ENCODE data around the gene SHISA6.

The SHISA6 gene

DNA sequence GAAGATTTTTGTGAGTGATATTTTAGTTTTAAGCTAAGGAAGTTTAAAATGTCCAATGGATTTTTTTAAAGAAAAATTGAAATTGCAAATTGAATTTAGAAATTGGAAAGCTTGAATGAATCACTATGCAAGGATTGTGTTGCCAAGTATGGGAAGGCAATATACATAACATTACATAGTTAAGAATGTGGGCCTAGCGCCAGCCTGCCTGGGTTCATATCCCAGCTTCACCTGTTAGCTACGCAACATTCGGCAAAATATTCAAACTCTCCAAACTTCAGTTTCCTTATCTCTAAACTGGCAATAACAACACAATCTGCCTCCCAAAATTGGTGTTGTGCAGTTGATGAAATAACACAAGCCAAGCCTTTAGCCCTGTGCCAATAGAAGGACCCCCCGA, 306.8 kb downstream of the SHISA6 start:
- H3K36me3 Mint-ChIP-seq (ENCODE audit: low read depth) = no peaks in the 10 kb centered on the region
- no peak overlapping the region for H3K27ac Mint-ChIP-seq
- peaks cover 39% of the 10 kb centered on the region for H3K9me3 Mint-ChIP-seq
- H3K27me3 Mint-ChIP-seq = no peaks in the 10 kb centered on the region
- H3K4me3 Mint-ChIP-seq = no peak overlapping the region
- intact Hi-C loops (cut with micrococcal nuclease) = no loop called here
- no peaks in the 10 kb centered on the region for H3K4me1 Mint-ChIP-seq (ENCODE audit: low read depth)

DNA sequence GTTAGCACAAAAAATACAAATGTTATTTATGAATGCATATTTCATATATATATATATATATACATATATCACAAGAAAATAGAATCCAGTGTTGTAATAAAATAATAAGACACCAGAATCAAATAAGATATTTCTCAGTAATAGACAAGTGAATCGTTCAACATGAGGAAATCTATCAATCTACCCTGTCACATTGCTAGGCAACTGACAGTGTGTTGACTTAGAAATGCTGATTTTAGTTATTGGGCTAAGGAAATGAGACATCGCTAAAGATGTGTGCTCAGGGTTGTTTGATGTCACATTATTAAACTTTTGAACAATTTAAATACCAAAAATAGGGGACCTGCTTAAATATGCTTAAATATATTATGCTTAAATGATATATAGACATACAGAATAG, 307.4 kb downstream of the SHISA6 start:
- no peaks in the 10 kb centered on the region for H3K36me3 Mint-ChIP-seq (ENCODE audit: low read depth)

GRCh38 chr17:11550431-11550830, 309.4 kb downstream of the SHISA6 start:
- no peaks in the 10 kb centered on the region for H3K36me3 Mint-ChIP-seq (ENCODE audit: low read depth)
- H3K4me3 Mint-ChIP-seq = no peak overlapping the region
- peaks cover 60% of the 10 kb centered on the region for H3K9me3 Mint-ChIP-seq
- H3K4me1 Mint-ChIP-seq (ENCODE audit: low read depth) = no peaks in the 10 kb centered on the region
- no peak overlapping the region for H3K27ac Mint-ChIP-seq
- intact Hi-C loops (cut with micrococcal nuclease) = no loop called here
- no peaks in the 10 kb centered on the region for H3K27me3 Mint-ChIP-seq

More for the DNA sequence above, 307.4 kb downstream of the SHISA6 start:
- H3K4me1 Mint-ChIP-seq (ENCODE audit: low read depth) = no peaks in the 10 kb centered on the region
- intact Hi-C loops (cut with micrococcal nuclease) = no loop called here
- no peaks in the 10 kb centered on the region for H3K27me3 Mint-ChIP-seq
- H3K27ac Mint-ChIP-seq = no peak overlapping the region
- H3K4me3 Mint-ChIP-seq = no peak overlapping the region
- peaks cover 44% of the 10 kb centered on the region for H3K9me3 Mint-ChIP-seq

DNA sequence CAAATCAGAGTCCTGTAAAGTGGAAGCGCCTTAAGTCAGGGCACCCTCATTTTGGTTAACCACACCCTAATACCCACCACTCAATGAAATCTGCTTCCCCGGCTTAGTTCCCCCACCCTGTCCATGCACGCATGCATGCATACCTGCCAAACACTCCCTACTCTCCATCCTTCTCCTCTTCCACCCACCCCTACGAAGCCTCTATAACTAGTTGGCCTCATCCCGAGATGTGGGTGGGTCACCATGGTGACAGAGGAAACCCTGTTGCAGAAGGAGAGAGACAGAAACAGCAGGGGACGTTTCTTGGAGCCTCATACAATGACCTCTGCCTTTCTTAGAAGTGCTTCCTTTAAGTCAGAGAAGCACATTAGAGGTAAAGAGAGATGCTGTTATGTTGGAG, 310.4 kb downstream of the SHISA6 start:
- no peaks in the 10 kb centered on the region for H3K36me3 Mint-ChIP-seq (ENCODE audit: low read depth)
- intact Hi-C loops (cut with micrococcal nuclease) = no loop called here
- H3K4me1 Mint-ChIP-seq (ENCODE audit: low read depth) = no peaks in the 10 kb centered on the region
- no peaks in the 10 kb centered on the region for H3K27me3 Mint-ChIP-seq
- peaks cover 62% of the 10 kb centered on the region for H3K9me3 Mint-ChIP-seq
- no peak overlapping the region for H3K4me3 Mint-ChIP-seq
- H3K27ac Mint-ChIP-seq = no peak overlapping the region

DNA sequence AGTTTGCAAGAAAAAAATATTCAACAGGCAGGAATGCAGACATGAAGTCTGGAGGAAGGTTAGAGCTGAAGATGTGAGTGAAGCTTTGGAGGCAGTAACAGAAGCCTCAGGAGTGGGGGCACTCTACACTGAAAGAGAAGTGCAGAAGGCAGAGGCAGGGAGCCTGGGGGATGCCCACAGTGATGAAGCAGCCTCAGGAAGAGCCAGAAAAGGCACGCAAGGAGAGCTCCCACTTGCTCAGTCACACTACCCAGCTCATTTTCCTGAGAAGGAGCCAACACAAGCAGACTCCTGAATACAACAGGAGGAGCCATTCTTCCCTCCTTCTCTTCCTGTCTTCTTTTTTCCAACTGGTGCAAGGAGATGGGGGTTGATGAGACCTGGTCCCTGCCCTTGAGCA, 312.1 kb downstream of the SHISA6 start:
- intact Hi-C loops (cut with micrococcal nuclease) = no loop called here
- Mint-ChIP-seq H3K4me3 (no peak overlapping the region), H3K27ac (no peak overlapping the region), H3K36me3 (ENCODE audit: low read depth) (no peaks in the 10 kb centered on the region), H3K4me1 (ENCODE audit: low read depth) (no peaks in the 10 kb centered on the region), H3K9me3 (peaks cover 61% of the 10 kb centered on the region), H3K27me3 (no peaks in the 10 kb centered on the region)

GRCh38 chr17:11554042-11554441, 313.0 kb downstream of the SHISA6 start:
- Mint-ChIP-seq H3K27me3 (no peaks in the 10 kb centered on the region), H3K4me3 (no peak overlapping the region), H3K9me3 (peaks cover 65% of the 10 kb centered on the region), H3K27ac (no peak overlapping the region), H3K4me1 (ENCODE audit: low read depth) (no peaks in the 10 kb centered on the region), H3K36me3 (ENCODE audit: low read depth) (no peaks in the 10 kb centered on the region)
- intact Hi-C loops (cut with micrococcal nuclease) = no loop called here

- no peaks in the 10 kb centered on the region for H3K36me3 Mint-ChIP-seq (ENCODE audit: low read depth)
- H3K4me3 Mint-ChIP-seq = no peak overlapping the region
- no peaks in the 10 kb centered on the region for H3K27me3 Mint-ChIP-seq
- no peaks in the 10 kb centered on the region for H3K4me1 Mint-ChIP-seq (ENCODE audit: low read depth)
- peaks cover 70% of the 10 kb centered on the region for H3K9me3 Mint-ChIP-seq
- intact Hi-C loops (cut with micrococcal nuclease) = no loop called here
- no peak overlapping the region for H3K27ac Mint-ChIP-seq
Observed at GRCh38 chr17:11554542-11554941, 313.5 kb downstream of the SHISA6 start.

DNA sequence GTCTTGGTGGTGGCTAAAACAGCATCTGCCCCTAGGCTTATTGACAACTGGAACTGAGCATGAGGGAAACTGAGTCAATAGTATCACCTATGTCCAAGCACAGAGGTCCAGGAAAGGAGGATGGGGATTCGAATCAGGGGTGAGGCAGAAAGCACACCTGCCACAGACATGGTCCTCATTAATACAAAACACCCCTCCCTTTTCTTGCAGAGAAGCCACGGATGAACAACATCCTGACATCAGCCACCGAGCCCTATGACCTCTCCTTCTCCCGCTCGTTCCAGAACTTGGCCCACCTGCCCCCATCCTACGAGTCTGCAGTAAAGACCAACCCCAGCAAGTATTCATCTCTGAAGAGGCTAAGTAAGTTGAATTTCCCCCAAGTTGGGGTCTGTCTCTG, 314.5 kb downstream of the SHISA6 start:
- no peaks in the 10 kb centered on the region for H3K36me3 Mint-ChIP-seq (ENCODE audit: low read depth)
- intact Hi-C loops (cut with micrococcal nuclease) = no loop called here
- H3K4me1 Mint-ChIP-seq (ENCODE audit: low read depth) = no peaks in the 10 kb centered on the region
- H3K9me3 Mint-ChIP-seq = peaks cover 65% of the 10 kb centered on the region
- no peak overlapping the region for H3K27ac Mint-ChIP-seq
- no peak overlapping the region for H3K4me3 Mint-ChIP-seq
- H3K27me3 Mint-ChIP-seq = no peaks in the 10 kb centered on the region

- H3K4me1 Mint-ChIP-seq (ENCODE audit: low read depth) = no peaks in the 10 kb centered on the region
- H3K36me3 Mint-ChIP-seq (ENCODE audit: low read depth) = no peaks in the 10 kb centered on the region
- H3K9me3 Mint-ChIP-seq = peaks cover 69% of the 10 kb centered on the region
- H3K27ac Mint-ChIP-seq = no peak overlapping the region
- H3K27me3 Mint-ChIP-seq = no peaks in the 10 kb centered on the region
- intact Hi-C loops (cut with micrococcal nuclease) = no loop called here
- no peak overlapping the region for H3K4me3 Mint-ChIP-seq
Observed at GRCh38 chr17:11557727-11558452, 316.9 kb downstream of the SHISA6 start.

- H3K9me3 Mint-ChIP-seq = peaks cover 61% of the 10 kb centered on the region
- intact Hi-C loops (cut with micrococcal nuclease) = no loop called here
- no peak overlapping the region for H3K4me3 Mint-ChIP-seq
- H3K4me1 Mint-ChIP-seq (ENCODE audit: low read depth) = no peaks in the 10 kb centered on the region
- H3K27ac Mint-ChIP-seq = no peak overlapping the region
- H3K36me3 Mint-ChIP-seq (ENCODE audit: low read depth) = no peaks in the 10 kb centered on the region
- no peaks in the 10 kb centered on the region for H3K27me3 Mint-ChIP-seq
Observed at GRCh38 chr17:11558681-11559234, 317.7 kb downstream of the SHISA6 start.

DNA sequence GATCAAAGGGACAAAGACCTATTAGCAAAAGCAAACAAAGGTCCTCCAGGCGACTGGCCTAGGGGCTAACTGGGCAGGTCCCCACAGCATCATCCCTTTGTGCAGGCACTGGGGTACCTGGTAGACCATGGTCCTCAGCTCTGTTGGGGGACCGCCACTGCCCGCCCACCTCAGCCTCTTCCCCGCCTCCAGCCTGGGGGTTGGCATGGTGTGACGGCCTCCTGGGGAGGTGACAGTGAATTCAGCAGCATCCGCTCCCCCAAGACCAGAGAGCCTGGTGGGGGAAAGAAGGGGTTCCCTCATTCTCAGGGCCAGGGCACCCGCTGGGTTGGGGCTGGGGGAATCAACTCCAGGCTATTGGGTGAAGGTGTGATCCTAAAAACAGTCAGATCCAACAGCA, 318.6 kb downstream of the SHISA6 start:
- peaks cover 55% of the 10 kb centered on the region for H3K9me3 Mint-ChIP-seq
- intact Hi-C loops (cut with micrococcal nuclease) = no loop called here
- no peaks in the 10 kb centered on the region for H3K4me1 Mint-ChIP-seq (ENCODE audit: low read depth)

DNA sequence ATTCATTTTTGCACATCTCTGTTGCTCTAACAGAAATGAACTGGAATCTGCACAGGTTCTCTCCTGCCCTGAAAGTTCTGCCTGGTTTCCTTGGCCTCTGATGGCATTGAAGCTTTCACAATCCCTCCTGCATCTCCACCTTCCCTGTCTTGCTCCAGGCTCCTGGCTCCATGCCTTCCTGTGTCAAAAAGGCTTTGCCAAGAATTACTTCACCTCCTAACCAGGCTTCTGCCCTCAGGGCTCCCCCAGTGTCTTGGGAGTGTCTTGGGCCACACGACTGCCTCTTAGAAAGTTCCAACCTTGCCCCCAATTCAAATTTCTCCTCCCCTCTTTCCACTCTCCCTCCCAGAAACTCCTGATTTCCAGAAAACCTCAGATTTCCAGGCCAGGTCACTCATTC, 320.3 kb downstream of the SHISA6 start:
- Mint-ChIP-seq H3K4me1 (ENCODE audit: low read depth) (no peaks in the 10 kb centered on the region), H3K9me3 (peaks cover 40% of the 10 kb centered on the region), H3K27me3 (no peaks in the 10 kb centered on the region), H3K36me3 (ENCODE audit: low read depth) (no peaks in the 10 kb centered on the region), H3K4me3 (no peak overlapping the region), H3K27ac (no peak overlapping the region)
- intact Hi-C loops (cut with micrococcal nuclease) = no loop called here

More for the DNA sequence above, 318.6 kb downstream of the SHISA6 start:
- H3K4me3 Mint-ChIP-seq = no peak overlapping the region
- no peaks in the 10 kb centered on the region for H3K27me3 Mint-ChIP-seq
- H3K27ac Mint-ChIP-seq = no peak overlapping the region
- H3K36me3 Mint-ChIP-seq (ENCODE audit: low read depth) = no peaks in the 10 kb centered on the region

- intact Hi-C loops (cut with micrococcal nuclease) = no loop called here
- Mint-ChIP-seq H3K9me3 (peaks cover 36% of the 10 kb centered on the region), H3K27ac (no peak overlapping the region), H3K4me1 (ENCODE audit: low read depth) (no peaks in the 10 kb centered on the region), H3K27me3 (no peaks in the 10 kb centered on the region), H3K4me3 (no peak overlapping the region), H3K36me3 (ENCODE audit: low read depth) (no peaks in the 10 kb centered on the region)
Observed at GRCh38 chr17:11561702-11562101, 320.7 kb downstream of the SHISA6 start.

GRCh38 chr17:11564589-11565380, 323.8 kb downstream of the SHISA6 start:
- H3K27me3 Mint-ChIP-seq = no peaks in the 10 kb centered on the region
- H3K9me3 Mint-ChIP-seq = peaks cover 31% of the 10 kb centered on the region
- H3K27ac Mint-ChIP-seq = no peak overlapping the region
- H3K36me3 Mint-ChIP-seq (ENCODE audit: low read depth) = no peaks in the 10 kb centered on the region
- no peak overlapping the region for H3K4me3 Mint-ChIP-seq
- no peaks in the 10 kb centered on the region for H3K4me1 Mint-ChIP-seq (ENCODE audit: low read depth)
- intact Hi-C loops (cut with micrococcal nuclease) = no loop called here
